ENCODE data around the gene ENPP1.

The ENPP1 gene

GRCh38 chr6:131791476-131791875 lies 16.3 kb upstream of the ENPP1 start:
- H3K4me3 ChIP-seq (replicated peaks; ENCODE audit: low read depth, low read length), result no peak overlapping the region
- TF ChIP-seq CTCF (IDR thresholded peaks at IDR 0.05; ENCODE audit: low read depth, low read length, missing control alignments), result no peak
- DNase-seq (ENCODE audit: extremely low read depth, low read depth), result no peak

- DNase-seq (ENCODE audit: extremely low read depth, low read depth), result no peak
- H3K4me3 ChIP-seq (replicated peaks; ENCODE audit: low read depth, low read length), result no peak overlapping the region
- TF ChIP-seq CTCF (IDR thresholded peaks at IDR 0.05; ENCODE audit: low read depth, low read length, missing control alignments), result no peak
Observed at GRCh38 chr6:131792091-131792496, 15.7 kb upstream of the ENPP1 start.

GRCh38 chr6:131795366-131795765 lies 12.5 kb upstream of the ENPP1 start:
- TF ChIP-seq CTCF (IDR thresholded peaks at IDR 0.05; ENCODE audit: low read depth, low read length, missing control alignments), result no peak
- H3K4me3 ChIP-seq (replicated peaks; ENCODE audit: low read depth, low read length), result no peak overlapping the region
- DNase-seq (ENCODE audit: extremely low read depth, low read depth), result no peak

GRCh38 chr6:131802347-131802746 lies 5.5 kb upstream of the ENPP1 start:
- no peak for DNase-seq (ENCODE audit: extremely low read depth, low read depth)
- no peak for TF ChIP-seq CTCF (IDR thresholded peaks at IDR 0.05; ENCODE audit: low read depth, low read length, missing control alignments)
- H3K4me3 ChIP-seq (replicated peaks; ENCODE audit: low read depth, low read length), result no peak overlapping the region

GRCh38 chr6:131803007-131803769 lies 4.6 kb upstream of the ENPP1 start:
- no peak for DNase-seq (ENCODE audit: extremely low read depth, low read depth)
- no peak for TF ChIP-seq CTCF (IDR thresholded peaks at IDR 0.05; ENCODE audit: low read depth, low read length, missing control alignments)
- H3K4me3 ChIP-seq (replicated peaks; ENCODE audit: low read depth, low read length), result no peak overlapping the region

GRCh38 chr6:131804131-131804530 lies 3.7 kb upstream of the ENPP1 start:
- DNase-seq (ENCODE audit: extremely low read depth, low read depth), result no peak
- TF ChIP-seq CTCF (IDR thresholded peaks at IDR 0.05; ENCODE audit: low read depth, low read length, missing control alignments), result no peak
- no peak overlapping the region for H3K4me3 ChIP-seq (replicated peaks; ENCODE audit: low read depth, low read length)

GRCh38 chr6:131807321-131807643 lies 538 bp upstream of the ENPP1 start:
- TF ChIP-seq CTCF (IDR thresholded peaks at IDR 0.05; ENCODE audit: low read depth, low read length, missing control alignments), result no peak
- peak overlapping the region; percentile 60 for H3K4me3 ChIP-seq (replicated peaks; ENCODE audit: low read depth, low read length)
- DNase-seq (ENCODE audit: extremely low read depth, low read depth), result no peak
